Measurements from ENCODE around the gene TSPOAP1.

Gene TSPOAP1

DNA sequence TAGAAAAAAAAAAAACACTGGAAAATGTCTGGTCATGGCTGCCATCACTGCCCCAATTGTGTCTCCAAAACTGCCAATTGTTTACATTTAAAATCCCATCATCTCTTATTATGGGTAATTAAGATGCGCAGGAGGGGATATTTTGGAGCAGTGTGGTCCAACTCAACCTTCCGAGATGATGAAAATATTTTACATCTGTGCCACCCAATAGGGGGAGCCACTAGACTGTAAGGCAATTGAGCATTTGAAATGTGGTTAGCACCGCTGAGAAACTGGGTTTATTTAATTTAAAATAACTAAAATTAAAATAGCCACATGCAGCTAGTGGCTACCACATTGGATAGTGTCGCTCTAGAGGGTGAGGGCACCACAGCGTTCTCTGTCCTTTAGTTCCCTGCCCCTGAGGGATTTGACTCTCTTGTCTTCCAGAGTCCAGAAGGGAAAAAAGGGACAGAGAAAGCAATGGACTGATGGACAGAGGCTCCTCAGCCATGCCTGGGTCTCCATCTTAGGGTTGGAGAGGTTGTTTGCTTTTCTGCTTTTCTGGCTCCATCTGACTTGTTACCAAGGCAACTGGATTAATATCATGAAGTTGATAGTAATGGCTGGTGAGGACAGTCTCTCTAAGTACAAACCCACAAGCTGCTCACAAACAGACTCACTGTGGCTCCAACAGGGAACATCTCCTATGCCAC is 51.3 kb downstream of the TSPOAP1 start:
- DNase-seq (ENCODE audit: low read depth in 2 of 2): no peak

DNA sequence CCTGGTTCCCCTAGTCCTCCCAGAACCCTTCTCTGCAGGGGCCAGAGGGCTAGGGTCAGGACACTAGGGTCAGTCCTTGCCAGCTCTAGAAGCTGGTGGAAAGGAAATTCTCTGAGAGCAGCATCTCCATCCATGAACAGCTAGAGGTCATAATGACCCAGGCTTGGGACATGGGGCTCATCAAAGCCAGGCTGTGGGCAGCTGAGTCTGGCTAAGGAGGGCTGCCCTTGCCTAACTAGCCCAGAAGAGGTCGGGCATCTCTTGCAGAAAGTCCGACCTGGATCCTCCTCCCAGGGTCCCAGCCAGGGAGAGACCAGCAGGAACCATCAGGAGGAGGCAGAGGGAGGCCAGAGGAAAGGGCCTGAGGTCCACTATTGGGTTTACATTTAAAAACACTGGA is 52.2 kb downstream of the TSPOAP1 start:
- DNase-seq (ENCODE audit: low read depth in 2 of 2): no peak

DNA sequence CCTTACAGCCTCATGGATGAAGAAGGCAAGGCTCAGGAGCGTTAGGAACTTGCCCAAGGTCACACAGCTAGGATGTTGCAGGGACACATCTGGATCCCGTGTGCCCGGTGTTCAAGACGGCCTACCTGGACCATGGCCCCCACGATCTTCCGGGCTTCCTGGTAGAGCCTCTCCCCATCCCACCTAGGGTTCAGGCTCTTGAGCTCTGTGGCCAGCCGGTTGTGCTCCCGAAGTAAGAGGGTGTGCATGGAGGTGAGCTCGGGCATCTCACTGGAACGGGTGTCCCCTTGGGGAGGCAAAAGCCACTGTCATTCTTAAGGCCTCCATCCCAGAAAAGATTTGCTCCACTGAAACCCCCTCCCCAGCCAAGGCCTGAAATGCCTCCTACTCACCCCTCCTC is 53.2 kb downstream of the TSPOAP1 start:
- no peak for DNase-seq (ENCODE audit: low read depth in 2 of 2)

- no peak for DNase-seq (ENCODE audit: low read depth in 2 of 2)
These were observed 55.0 kb downstream of the TSPOAP1 start for GRCh38 chr17:58273453-58274104.

DNA sequence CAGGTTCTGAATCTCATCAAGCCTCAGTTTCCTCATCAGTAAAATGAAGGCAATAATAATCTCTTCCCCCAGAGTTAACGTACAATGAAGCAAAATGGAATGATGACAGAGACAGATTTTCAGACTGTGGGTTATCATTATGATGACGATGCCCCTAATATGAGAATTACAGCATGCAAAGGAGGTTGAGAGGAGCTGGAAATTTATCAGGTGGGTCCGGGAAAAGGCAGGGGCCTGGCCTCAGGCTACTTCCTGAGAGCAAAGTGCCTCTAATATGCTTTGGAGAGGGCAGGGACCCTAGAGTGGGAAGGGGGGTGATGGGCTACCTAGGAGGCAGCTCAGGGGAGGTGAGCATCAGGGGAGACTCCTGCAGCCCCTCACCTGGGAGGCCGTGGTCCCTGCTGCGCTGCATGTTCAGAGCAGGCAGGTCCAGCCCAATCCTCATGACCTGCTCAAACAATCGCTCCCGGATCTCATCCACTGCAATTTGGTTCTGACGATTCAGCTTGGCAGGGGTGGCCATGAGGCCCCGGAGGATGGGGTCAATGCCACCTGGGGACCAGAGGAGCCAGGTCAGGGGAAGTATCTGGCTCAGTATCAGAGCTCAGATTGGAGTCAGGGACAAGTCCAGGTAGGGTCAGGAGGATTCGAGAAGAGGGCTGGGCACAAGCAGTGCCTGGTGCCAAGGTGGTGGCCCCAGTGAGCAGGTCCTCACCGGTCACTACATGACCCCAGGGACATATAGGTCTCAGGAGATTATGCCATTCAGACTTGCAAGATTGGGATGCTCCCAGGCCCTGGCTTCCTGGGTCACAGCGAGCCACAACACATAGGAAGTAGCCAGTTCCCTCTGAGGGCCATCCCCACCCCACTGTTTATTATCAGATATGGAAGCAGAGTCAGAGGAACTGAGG is 56.0 kb downstream of the TSPOAP1 start:
- DNase-seq (ENCODE audit: low read depth in 2 of 2): no peak

DNA sequence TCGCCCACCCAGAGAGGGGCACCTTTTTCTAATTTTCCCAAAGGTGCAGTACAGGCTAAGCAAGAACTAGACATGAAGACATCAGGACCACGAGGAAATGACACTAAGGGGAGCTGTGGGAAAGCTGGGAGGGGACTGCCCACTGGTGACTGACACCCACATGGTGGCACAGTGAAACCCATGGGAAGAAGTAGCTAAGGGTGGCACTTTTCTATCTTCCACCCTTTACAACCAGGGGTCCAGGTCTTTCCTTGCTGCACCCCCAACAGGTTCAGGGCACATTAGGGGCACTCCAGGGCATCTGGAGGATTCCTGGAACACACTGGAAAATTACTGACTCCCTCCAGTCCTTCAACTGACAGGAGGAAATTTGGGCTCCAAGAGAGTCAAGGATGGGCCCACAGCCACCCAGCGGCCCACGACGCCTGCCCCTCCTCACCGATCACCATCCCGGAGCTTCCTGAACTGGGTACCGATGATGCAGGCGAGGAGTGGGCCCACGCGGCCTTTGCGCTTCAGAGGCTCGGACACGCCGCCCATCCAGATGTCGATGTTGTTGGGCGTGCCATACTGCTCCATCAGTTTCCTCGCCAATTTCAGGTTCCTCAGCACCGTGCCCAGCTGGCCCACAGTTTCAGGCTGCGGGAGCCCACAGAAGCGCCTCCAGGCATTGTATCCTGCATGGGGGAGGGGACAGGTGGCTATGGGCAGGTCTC is 57.2 kb downstream of the TSPOAP1 start:
- no peak for DNase-seq (ENCODE audit: low read depth in 2 of 2)

- no peak for DNase-seq (ENCODE audit: low read depth in 2 of 2)
These were observed 57.9 kb downstream of the TSPOAP1 start for GRCh38 chr17:58270476-58271215.

- no peak for DNase-seq (ENCODE audit: low read depth in 2 of 2)
These were observed 58.9 kb downstream of the TSPOAP1 start for GRCh38 chr17:58269557-58270291.

DNA sequence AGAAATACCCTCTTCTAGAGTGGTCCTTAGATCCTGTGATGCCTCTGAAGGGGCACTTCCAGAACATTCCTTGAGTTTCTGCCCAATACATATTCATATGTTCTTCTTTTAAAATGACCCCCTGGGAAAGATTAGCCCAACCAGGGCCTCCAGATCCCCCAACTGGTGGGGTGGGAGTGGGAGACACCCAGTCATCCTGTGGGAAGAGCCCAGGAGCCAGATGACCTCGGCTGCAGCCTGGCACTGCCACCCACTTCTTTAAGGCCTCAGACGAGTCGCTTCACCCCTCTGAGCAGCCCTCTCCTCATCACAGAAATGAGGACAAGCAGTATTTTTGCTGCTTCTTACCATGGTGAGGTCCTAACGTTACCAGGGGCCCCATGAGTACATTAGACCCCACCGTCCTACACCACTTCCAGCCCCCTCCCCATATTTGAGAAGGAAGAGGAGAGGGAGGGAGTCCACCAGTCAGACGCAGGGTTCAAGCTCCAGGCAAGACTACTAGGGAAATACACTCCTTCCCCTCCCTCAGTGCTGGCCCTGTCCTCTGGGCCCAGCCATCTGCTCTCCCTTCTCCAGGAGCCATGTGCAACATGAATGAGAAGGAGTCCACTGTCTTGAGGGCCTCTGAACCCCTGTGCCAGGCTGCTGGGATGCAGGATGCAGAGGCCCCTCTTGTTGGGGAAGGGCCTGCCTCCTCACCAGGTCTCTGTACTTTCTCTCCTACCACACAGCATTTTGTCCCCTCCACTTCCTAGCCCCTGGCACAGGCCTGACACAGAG is 59.6 kb downstream of the TSPOAP1 start:
- DNase-seq (ENCODE audit: low read depth in 2 of 2): no peak

DNA sequence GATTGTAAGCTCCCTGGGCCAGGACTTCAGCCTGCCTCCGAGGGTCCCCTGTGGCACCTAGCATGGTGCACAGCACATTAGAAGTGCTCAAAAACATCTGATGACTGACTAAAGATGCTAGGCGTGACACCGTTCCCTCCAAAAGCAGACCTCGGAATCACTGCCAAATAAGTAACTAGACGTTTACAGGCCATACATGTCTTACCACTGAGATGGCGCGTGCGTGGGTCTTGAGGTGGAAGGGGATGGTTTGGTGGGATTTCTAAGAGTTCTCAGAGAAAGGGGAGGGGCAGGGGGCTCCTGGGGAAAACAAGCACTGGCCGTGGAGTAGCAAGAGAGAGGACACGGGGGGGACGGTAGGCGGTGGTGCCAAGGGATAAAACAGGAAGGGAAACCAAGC is 60.3 kb downstream of the TSPOAP1 start:
- DNase-seq (ENCODE audit: low read depth in 2 of 2): no peak

DNA sequence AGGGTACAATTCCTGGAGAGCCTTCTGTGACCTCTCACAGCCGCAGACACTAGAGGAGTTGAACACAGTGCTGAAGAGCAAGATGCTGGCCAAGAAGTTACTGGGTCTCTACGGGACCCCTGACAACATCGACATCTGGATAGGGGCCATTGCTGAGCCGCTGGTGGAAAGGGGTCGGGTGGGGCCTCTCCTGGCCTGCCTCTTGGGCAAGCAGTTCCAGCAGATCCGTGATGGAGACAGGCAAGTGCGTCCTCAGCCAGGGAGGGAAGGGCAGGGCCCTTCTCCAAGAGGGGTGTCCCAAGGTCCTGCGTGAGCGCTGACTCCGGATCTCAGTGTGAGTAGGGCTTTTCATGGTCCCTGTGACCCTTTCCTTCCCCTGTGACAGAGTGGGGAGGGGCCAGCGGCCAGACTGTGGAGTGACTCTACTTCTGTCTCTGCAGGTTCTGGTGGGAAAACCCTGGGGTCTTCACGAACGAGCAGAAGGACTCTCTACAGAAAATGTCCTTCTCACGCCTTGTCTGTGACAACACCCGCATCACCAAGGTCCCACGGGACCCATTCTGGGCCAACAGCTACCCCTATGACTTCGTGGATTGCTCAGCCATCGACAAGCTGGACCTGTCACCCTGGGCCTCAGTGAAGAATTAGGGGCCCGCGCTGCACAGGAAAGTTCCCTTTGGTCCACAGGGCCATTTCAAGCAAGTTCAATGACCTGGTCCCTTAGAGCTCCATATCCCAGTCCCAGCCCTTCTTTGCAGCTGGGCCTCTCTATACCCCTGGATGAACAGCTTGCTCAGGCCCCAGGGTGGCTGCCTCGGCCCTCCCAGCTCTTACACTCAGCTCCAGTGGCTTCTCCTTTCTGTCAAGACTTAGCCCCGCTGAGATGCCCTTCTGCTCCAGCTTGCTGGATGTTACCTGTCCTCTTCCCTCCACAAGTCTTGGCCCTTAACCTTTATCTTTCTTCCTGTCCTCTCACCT is 61.0 kb downstream of the TSPOAP1 start:
- no peak for DNase-seq (ENCODE audit: low read depth in 2 of 2)

DNA sequence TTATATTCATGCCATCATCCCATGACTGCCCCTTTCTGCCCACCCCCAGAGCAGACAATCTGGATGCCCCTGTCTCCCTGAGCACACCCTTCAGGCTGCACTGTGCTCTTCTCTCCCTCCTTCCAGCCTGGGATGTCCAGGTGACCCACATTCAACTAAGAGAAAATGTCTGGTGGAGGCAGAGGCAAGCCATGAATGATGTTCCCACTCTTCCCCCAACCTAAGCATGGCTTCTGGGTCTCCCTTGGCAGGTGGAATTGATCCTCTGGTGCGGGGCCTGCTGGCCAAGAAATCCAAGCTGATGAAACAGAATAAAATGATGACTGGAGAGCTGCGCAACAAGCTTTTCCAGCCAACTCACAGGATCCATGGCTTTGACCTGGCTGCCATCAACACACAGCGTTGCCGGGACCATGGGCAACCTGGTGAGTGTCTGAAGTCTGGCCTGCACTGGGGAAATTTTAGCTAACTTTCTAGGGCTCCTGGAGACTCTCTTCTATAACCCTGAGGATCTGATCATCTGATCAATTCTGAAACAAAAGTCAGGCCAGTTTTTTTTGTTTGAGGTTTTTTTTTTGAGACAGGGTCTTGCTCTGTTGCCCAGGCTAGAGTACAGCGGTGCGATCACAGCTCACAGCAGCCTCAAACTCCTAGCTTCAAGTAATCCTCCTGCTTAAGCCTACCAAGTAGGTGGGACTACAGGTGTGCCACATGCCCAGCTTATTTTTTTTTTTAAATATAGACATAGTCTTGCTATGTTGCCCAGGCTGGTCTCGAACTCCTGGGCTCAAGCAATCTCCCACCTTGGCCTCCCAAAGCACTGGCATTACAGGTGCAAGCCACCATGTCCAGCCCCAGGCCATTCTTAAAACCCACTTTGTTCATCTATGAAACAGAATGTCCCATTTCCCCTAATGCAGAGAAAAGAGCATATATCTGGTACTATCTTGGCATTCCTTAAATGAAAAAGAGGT is 62.4 kb downstream of the TSPOAP1 start:
- no peak for DNase-seq (ENCODE audit: low read depth in 2 of 2)

DNA sequence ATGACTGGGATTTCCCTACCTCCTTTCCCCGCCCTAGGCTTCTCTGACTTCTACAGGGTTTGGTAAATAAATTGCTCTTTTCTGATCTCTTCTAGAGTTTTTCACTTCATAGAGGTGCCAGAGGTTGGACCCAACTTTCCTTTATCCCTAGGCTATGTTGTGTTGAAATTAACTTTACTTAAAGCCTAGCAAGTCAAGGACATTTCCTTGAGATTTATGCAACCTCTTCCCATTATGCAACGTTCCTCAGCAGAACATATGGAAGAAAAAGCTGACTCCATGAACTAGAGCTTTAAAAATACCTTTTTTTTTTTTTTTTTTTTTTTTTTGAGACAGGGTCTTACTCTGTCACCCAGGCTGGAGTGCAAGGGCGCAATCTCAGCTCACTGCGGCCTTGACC is 63.3 kb downstream of the TSPOAP1 start:
- no peak for DNase-seq (ENCODE audit: low read depth in 2 of 2)

GRCh38 chr17:58264407-58265103 is 64.0 kb downstream of the TSPOAP1 start:
- DNase-seq (ENCODE audit: low read depth in 2 of 2): no peak

DNA sequence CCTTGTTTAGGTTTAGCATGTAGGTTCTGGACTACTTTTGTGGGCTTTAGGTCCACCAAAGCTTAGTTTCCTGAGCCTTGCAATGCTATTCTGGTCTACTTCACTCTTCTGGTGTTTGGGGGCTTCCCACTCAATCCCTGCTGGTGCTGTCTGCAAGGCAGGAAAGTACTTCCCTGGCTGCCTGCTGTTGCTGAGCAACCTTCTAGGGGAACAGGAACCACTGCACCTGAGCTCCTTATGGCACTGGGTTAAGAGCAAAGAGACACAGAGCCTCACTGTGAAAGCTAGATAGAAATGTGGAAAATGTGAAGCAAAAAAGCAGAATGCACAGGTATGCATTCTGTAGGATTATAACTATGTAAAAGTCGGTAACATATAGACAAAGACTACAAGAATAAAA is 64.8 kb downstream of the TSPOAP1 start:
- no peak for DNase-seq (ENCODE audit: low read depth in 2 of 2)

- DNase-seq (ENCODE audit: low read depth in 2 of 2): no peak
These were observed 66.4 kb downstream of the TSPOAP1 start for GRCh38 chr17:58262149-58262548.

- no peak for DNase-seq (ENCODE audit: low read depth in 2 of 2)
These were observed 73.8 kb downstream of the TSPOAP1 start for GRCh38 chr17:58254803-58255202.

Data from stimulated activated CD8-positive, alpha-beta memory T cell treated with anti-CD3 and anti-CD28 coated beads, Interleukin-7, amount 100 ng/mL, for 1 hour (primary cell).